PC-9 (cell line): Measurements from ENCODE around the gene ART1. TPM values are rescaled to one million over a fixed set of nuclear protein-coding genes. Genes with fewer than 3 reads are reported as not detected.
"Not testable (repeated sequence)": the region's sequence is repeated elsewhere in the genome, so short reads cannot be mapped to it uniquely, and the experiment has no call there.

Source experiments
- BruUV-seq: library from RNA; stranded (reverse); fragments of 400-500 nt; replicated peaks from 2 replicates; lab custom pipeline; 2021; lab: Mats Ljungman, UMichigan
- CTCF ChIA-PET: fragments of 300-600 bp; sonication (Branson Sonifier 250); formaldehyde crosslinking; loops from one replicate; lab custom pipeline; 2022; ENCODE audit warnings: antibody characterized with exemption; lab: Charles Lee
- POLR2A ChIA-PET: fragments of 300-600 bp; sonication (Branson Sonifier 250); formaldehyde crosslinking; loops from one replicate; lab custom pipeline; 2022; ENCODE audit warnings: antibody characterized with exemption; ENCODE audit not compliant: unreplicated experiment; lab: Charles Lee
- DNase-seq, 2 experiments: peaks; one replicate each; pipeline versions ENCODE4 v3.0.0 to v3.0.0-alpha.2; 2015 to 2022; ENCODE audit warnings: mixed read lengths in 1 of 2
- H2AFZ ChIP-seq: fragments of 200-600 bp; sonication (generic); 2 replicates; pipeline ENCODE4 v1.8.1; 2017; ENCODE audit warnings: antibody characterized with exemption
- H3F3A ChIP-seq: fragments of 200-600 bp; sonication (generic); 2 replicates; pipeline ENCODE4 v1.8.1; 2017; ENCODE audit warnings: antibody characterized with exemption, mild to moderate bottlenecking, low read depth; ENCODE audit not compliant: insufficient read depth
- H3K27ac ChIP-seq: fragments of 200-600 bp; sonication (generic); 2 replicates; pipeline ENCODE4 v1.6.1; 2016; ENCODE audit warnings: mixed run types
- H3K27me3 ChIP-seq: fragments of 200-600 bp; sonication (generic); 2 replicates; pipeline ENCODE4 v1.6.1; 2016; ENCODE audit warnings: low read depth, mixed run types; ENCODE audit not compliant: insufficient read depth
- H3K36me3 ChIP-seq: fragments of 200-600 bp; sonication (generic); 2 replicates; pipeline ENCODE4 v1.6.1; 2016; ENCODE audit warnings: low read depth, mixed run types
- H3K4me1 ChIP-seq: fragments of 200-600 bp; sonication (generic); replicated peaks from 2 replicates; pipeline ENCODE4 v1.6.1; 2016; ENCODE audit warnings: mixed run types; ENCODE audit not compliant: insufficient read depth
- H3K4me2 ChIP-seq: fragments of 200-600 bp; sonication (generic); 2 replicates; pipeline ENCODE4 v1.6.1; 2017; ENCODE audit warnings: mixed run types
- H3K4me3 ChIP-seq: fragments of 200-600 bp; sonication (generic); 2 replicates; pipeline ENCODE4 v1.6.1; 2016; ENCODE audit warnings: mixed run types
- H3K79me2 ChIP-seq: fragments of 200-600 bp; sonication (generic); 2 replicates; pipeline ENCODE4 v1.6.1; 2017; ENCODE audit warnings: low read depth, mixed run types
- H3K9me2 ChIP-seq: fragments of 200-600 bp; sonication (generic); 2 replicates; pipeline ENCODE4 v1.8.1; 2017; ENCODE audit warnings: mild to moderate bottlenecking; ENCODE audit not compliant: insufficient read depth
- H3K9me3 ChIP-seq: fragments of 200-600 bp; sonication (generic); 2 replicates; pipeline ENCODE4 v1.8.1; 2016; ENCODE audit warnings: low read depth; ENCODE audit not compliant: insufficient read depth
- H4K20me1 ChIP-seq: fragments of 200-600 bp; sonication (generic); 2 replicates; pipeline ENCODE4 v1.8.1; 2017; ENCODE audit not compliant: insufficient read depth
- CTCF ChIP-seq: fragments of 200-600 bp; sonication (generic); conservative IDR thresholded peaks from 2 replicates; pipeline ENCODE4 v1.6.1; 2017; ENCODE audit warnings: mixed run types, antibody characterized with exemption, mild to moderate bottlenecking, moderate library complexity
- EZH2 ChIP-seq: fragments of 200-600 bp; sonication (generic); IDR thresholded peaks from 2 replicates; pipeline ENCODE4 v1.8.0; 2017; ENCODE audit warnings: antibody characterized with exemption, low read depth
- intact Hi-C: fragments of 100-400 bp; cut with micrococcal nuclease; formaldehyde crosslinking; loops from one replicate; pipeline ENCODE4 v1.10.0; 2022; ENCODE audit not compliant: unreplicated experiment
- total RNA-seq: library from RNA; stranded (reverse); gene quantifications from 2 replicates; pipeline ENCODE4 v1.2.3, GENCODE V29; 2021

The ART1 gene
- total RNA-seq, 1 experiment from 2014 or later = not detected

GRCh38 chr11:3655547-3655946, 10.6 kb downstream of the ART1 start:
- DNase-seq = no peak
- no peaks in the 10 kb centered on the region for H3F3A ChIP-seq
- peaks cover 7% of the 10 kb centered on the region; the same call in 1 of the 2 replicates for H3K27me3 ChIP-seq
- H3K4me3 ChIP-seq = no peak overlapping the region
- no peaks in the 10 kb centered on the region for H3K79me2 ChIP-seq
- no peak overlapping the region for H2AFZ ChIP-seq
- H3K9me3 ChIP-seq = no peaks in the 10 kb centered on the region
- no TSS peak for BruUV-seq
- POLR2A ChIA-PET = no interaction called here
- TF ChIP-seq EZH2 = no peak
- TF ChIP-seq CTCF = no peak
- intact Hi-C loops = no loop called here
- H3K4me1 ChIP-seq = no peaks in the 10 kb centered on the region
- no peak overlapping the region for H3K27ac ChIP-seq
- CTCF ChIA-PET = no interaction called here
- no peaks in the 10 kb centered on the region for H3K36me3 ChIP-seq
- no peaks in the 10 kb centered on the region for H4K20me1 ChIP-seq
- H3K9me2 ChIP-seq = no peaks in the 10 kb centered on the region
- no peak overlapping the region for H3K4me2 ChIP-seq

GRCh38 chr11:3657331-3657730, 12.4 kb downstream of the ART1 start:
- BruUV-seq = not testable (repeated sequence)

GRCh38 chr11:3658252-3658651, 13.3 kb downstream of the ART1 start:
- Histone ChIP-seq H2AFZ (no peak overlapping the region), H3K4me3 (no peak overlapping the region), H3K9me2 (no peaks in the 10 kb centered on the region), H3K27me3 (peaks cover 7% of the 10 kb centered on the region; the same call in 1 of the 2 replicates), H3K4me2 (no peak overlapping the region), H4K20me1 (no peaks in the 10 kb centered on the region), H3F3A (no peaks in the 10 kb centered on the region), H3K79me2 (no peaks in the 10 kb centered on the region), H3K36me3 (no peaks in the 10 kb centered on the region), H3K9me3 (no peaks in the 10 kb centered on the region), H3K4me1 (no peaks in the 10 kb centered on the region), H3K27ac (no peak overlapping the region)
- intact Hi-C loops = no loop called here
- ChIA-PET CTCF (no interaction called here), POLR2A (no interaction called here)
- no TSS peak for BruUV-seq
- TF ChIP-seq CTCF (no peak), EZH2 (no peak)
- DNase-seq = no peak

More at GRCh38 chr11:3657331-3657730, 12.4 kb downstream of the ART1 start:
- H3K9me3 ChIP-seq, POLR2A ChIA-PET, H3K4me2 ChIP-seq, H3K36me3 ChIP-seq, H3K9me2 ChIP-seq, H3K79me2 ChIP-seq, H2AFZ ChIP-seq, H3K27me3 ChIP-seq, H3K4me1 ChIP-seq, CTCF ChIA-PET, DNase-seq, H3F3A ChIP-seq, H3K4me3 ChIP-seq, H4K20me1 ChIP-seq, H3K27ac ChIP-seq, intact Hi-C loops: not testable (repeated sequence)
